ENCODE data around the gene RASL10A.

Gene RASL10A

DNA sequence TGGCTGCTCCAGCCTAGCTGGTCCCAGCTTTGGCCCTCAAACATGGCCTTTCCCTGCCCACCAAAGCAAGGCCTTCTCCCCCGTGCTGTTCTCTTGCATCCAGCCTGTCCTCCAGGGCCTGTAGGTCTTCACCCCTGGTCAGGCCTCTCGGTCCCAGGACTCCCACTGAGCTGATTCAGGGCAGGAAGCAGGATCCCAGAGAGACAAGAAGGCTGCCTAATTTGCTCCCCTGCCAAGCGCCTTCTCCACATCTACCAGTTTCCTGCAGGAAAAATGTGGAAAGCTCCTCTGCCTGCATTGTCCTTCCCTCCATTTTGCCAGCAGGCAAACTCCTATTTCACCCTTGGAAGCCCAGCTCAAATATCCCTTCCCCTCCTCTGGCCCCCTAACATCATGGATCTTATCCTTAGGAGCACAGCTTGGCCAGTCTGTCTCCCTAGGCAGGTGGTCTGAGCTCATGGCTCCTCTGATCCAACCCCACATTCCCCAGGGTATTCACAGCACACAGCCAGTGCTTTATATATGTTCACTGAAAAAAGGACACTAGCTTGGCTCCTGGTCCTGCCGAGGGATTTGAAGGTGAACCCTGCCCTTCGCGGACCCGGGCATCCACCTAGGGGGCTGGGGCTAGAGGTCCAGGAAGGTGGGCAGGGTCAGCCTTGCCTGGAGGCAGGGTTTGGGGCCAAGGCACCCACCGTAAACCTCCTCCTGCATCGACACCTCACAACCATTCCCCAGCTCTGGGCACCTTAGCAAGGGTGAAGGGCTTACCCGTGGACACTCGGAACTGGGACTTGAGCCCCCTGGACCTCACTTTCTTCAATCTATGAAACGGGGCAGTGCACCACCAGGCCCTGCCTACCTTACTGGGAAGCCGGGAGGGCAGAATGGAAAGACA is 48.7 kb downstream of the RASL10A start:
- no peak for DNase-seq

DNA sequence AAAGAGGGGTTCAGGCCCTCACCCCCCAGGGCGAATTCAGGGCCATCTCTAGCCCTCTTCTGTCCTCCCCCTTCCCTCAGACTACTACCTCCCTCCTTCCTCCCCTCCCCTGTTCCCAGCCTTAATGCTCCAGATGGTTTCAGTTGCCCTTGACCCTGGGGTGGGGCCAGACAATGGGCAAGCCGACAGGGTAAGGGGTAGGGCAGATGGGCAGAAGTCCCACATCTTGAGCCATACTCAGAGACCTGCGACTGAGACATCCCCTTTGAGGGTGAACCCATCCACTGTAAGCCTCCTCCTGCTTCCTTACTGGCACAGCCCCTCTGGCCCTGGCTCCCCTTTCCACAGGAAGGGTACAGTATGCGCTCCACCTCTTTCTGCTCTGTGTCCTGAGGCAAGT is 49.6 kb downstream of the RASL10A start:
- no peak for DNase-seq

- no peak for DNase-seq
Observed at GRCh38 chr22:29265305-29265704, 50.2 kb downstream of the RASL10A start.

DNA sequence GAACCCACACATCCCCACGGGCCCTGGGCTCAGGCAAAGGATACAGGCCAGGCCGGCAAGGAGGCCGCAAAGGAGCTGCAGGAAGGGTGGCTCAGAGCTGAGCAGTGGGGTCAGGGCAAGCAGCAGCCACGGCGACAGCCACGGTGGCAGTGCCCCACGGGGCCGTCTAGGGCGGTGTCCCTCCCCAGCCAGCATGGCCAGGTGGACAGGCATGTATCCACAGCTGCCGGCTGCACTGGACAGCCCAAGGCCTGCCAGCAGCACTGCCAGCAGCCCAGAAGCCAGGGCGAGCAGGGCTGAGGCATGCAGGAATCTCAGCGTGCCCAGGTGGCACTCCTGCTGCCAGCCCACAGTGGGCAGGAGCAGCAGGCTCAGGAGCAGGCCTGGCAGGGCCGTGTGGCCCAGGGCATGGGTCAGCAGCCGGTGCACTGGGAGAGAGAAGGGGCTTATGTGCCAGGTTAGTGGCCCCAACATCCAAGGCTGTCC is 51.7 kb downstream of the RASL10A start:
- DNase-seq = no peak

Measured in SW 1271 (cell line).